HepG2 (cell line): ENCODE results near the gene F7. TPM values are rescaled to one million over a fixed set of nuclear protein-coding genes. Genes with fewer than 3 reads are reported as not detected.

ENCODE experiments used
- ATAC-seq: fragments of 200-7000 bp; cut with Tn5 transposase; 3 replicates; pipeline ENCODE4 v1.9.1; 2020; ENCODE audit warnings: mild to moderate bottlenecking, moderate library complexity
- BruUV-seq: library from RNA; stranded (reverse); fragments of 400-500 nt; replicated peaks from 2 replicates; lab custom pipeline; 2021; lab: Mats Ljungman, UMichigan
- CTCF ChIA-PET: fragments of 300-600 bp; formaldehyde crosslinking; extraction: SDS; loops from one replicate; lab custom pipeline; 2021; ENCODE audit warnings: low total read pairs, inconsistent platforms, low intra/inter-chr PET ratio; lab: Yijun Ruan, JAX
- POLR2A ChIA-PET: fragments of 350-600 bp; sonication (Branson Sonifier 250); formaldehyde crosslinking; loops from one replicate; lab custom pipeline; 2020; ENCODE audit warnings: antibody characterized with exemption, inconsistent platforms; lab: Yijun Ruan, JAX
- DNase-seq: peaks from one replicate; pipeline ENCODE4 v3.0.0-alpha.2; 2015; ENCODE audit warnings: low spot score
- FAIRE-seq: peaks from 3 replicates; lab custom pipeline; 2011; peaks lifted over from hg19 to GRCh38; lab: Jason Lieb, UNC
- H2AFZ ChIP-seq: one replicate; pipeline ENCODE4 v1.6.1; 2011; ENCODE audit warnings: low read length, inconsistent platforms
- H3K27ac ChIP-seq: fragments of 300-600 bp; 3 replicates; pipeline ENCODE4 v1.8.0; 2011; ENCODE audit warnings: mixed run types, mild to moderate bottlenecking, mixed read lengths, low read length, inconsistent platforms; ENCODE audit not compliant: insufficient read depth; ENCODE audit errors: extremely low read length
- H3K27me3 ChIP-seq, 2 experiments: fragments of 200-600 bp in 1 of 2; 2 replicates in 1 of 2; 3 replicates in 1 of 2; pipeline versions ENCODE4 v1.6.0 to v1.8.0; 2011; ENCODE audit warnings: low read length in 2 of 2, mild to moderate bottlenecking in 2 of 2, moderate library complexity in 2 of 2, inconsistent platforms in 1 of 2; ENCODE audit not compliant: insufficient read depth in 2 of 2, control insufficient read depth in 1 of 2
- H3K36me3 ChIP-seq, 2 experiments: fragments of 200-600 bp in 1 of 2; replicated peaks in 1 of 2; 2 replicates in 1 of 2; 3 replicates in 1 of 2; pipeline versions ENCODE4 v1.5.1 to v1.8.0; 2011; ENCODE audit warnings: low read length in 2 of 2, inconsistent platforms in 1 of 2; ENCODE audit not compliant: insufficient read depth in 2 of 2, control insufficient read depth in 1 of 2
- H3K4me1 ChIP-seq: 2 replicates; pipeline ENCODE4 v1.5.1; 2012; ENCODE audit warnings: low read length, inconsistent platforms; ENCODE audit not compliant: insufficient read depth
- H3K4me2 ChIP-seq: 2 replicates; pipeline ENCODE4 v1.6.0; 2011; ENCODE audit warnings: low read depth, low read length, inconsistent platforms
- H3K4me3 ChIP-seq, 3 experiments: fragments of 200-600 bp in 1 of 3; sonication (generic), shearing (Covaris generic) in 1 of 3; replicated peaks in 1 of 3; 2 replicates each; pipeline ENCODE4 v1.5.1; 2011 to 2016; ENCODE audit warnings: low read length in 3 of 3, inconsistent platforms in 2 of 3, low read depth in 2 of 3, mild to moderate bottlenecking in 2 of 3, control low read depth in 1 of 3, mixed read lengths in 1 of 3; ENCODE audit not compliant: insufficient read depth in 1 of 3
- H3K79me2 ChIP-seq: one replicate; pipeline ENCODE4 v1.6.1; 2011; ENCODE audit warnings: low read length, inconsistent platforms; ENCODE audit not compliant: insufficient read depth
- H3K9ac ChIP-seq: 2 replicates; pipeline ENCODE4 v1.6.0; 2011; ENCODE audit warnings: mild to moderate bottlenecking, low read depth, low read length, inconsistent platforms; ENCODE audit not compliant: insufficient read depth
- H3K9me3 ChIP-seq: 2 replicates; pipeline ENCODE4 v1.5.1; 2012; ENCODE audit warnings: mild to moderate bottlenecking, low read length
- H4K20me1 ChIP-seq: 2 replicates; pipeline ENCODE4 v1.6.0; 2011; ENCODE audit warnings: inconsistent platforms, mild to moderate bottlenecking, low read length, moderate library complexity; ENCODE audit not compliant: insufficient read depth
- CHD2 ChIP-seq: IDR thresholded peaks from 2 replicates; pipeline ENCODE4 v1.6.1; 2011; ENCODE audit warnings: low read depth, low read length, improper control_type of control experiment
- FOSL1 ChIP-seq: sonication (generic); formaldehyde crosslinking; IDR thresholded peaks from 2 replicates; pipeline ENCODE4 v1.9.0; 2021; ENCODE audit warnings: missing genetic modification reagents, borderline replicate concordance
- ZBTB44 ChIP-seq: sonication (generic); formaldehyde crosslinking; IDR thresholded peaks from 2 replicates; pipeline ENCODE4 v1.4.0; 2020; ENCODE audit warnings: missing genetic modification reagents
- ZNF121 ChIP-seq: sonication (generic); formaldehyde crosslinking; IDR thresholded peaks from 2 replicates; pipeline ENCODE4 v1.5.0; 2020; ENCODE audit warnings: mild to moderate bottlenecking, missing genetic modification reagents
- ZNF275 ChIP-seq: sonication (generic); formaldehyde crosslinking; IDR thresholded peaks from 2 replicates; pipeline ENCODE4 v1.8.0; 2022; ENCODE audit warnings: missing genetic modification reagents, mild to moderate bottlenecking, inconsistent platforms, borderline replicate concordance
- ZNF484 ChIP-seq: sonication (generic); formaldehyde crosslinking; IDR thresholded peaks from 2 replicates; pipeline ENCODE4 v1.5.1; 2020; ENCODE audit warnings: mild to moderate bottlenecking, low read depth, missing genetic modification reagents, borderline replicate concordance
- ZNF609 ChIP-seq: sonication (generic); formaldehyde crosslinking; IDR thresholded peaks from 2 replicates; pipeline ENCODE4 v1.4.0; 2020; ENCODE audit warnings: mild to moderate bottlenecking, missing genetic modification reagents, borderline replicate concordance
- WGBS: methylation state at CpG from one replicate; pipeline ENCODE4 v1.1.6; 2017; ENCODE audit warnings: low lambda C conversion rate; 5-methylcytosine and 5-hydroxymethylcytosine counted together
- in situ Hi-C: cut with HindIII; loops from 2 replicates; pipeline ENCODE4 v1.10.0; 2017; ENCODE audit warnings: low pct_unique_long_range_greater_than_20kb; ENCODE audit not compliant: extremely low pct_ligation_motif_present
- intact Hi-C: fragments of 100-400 bp; cut with micrococcal nuclease; formaldehyde crosslinking; loops from one replicate; pipeline ENCODE4 v1.10.0; 2022; ENCODE audit not compliant: unreplicated experiment
- polyA plus RNA-seq, 8 experiments: library from polyadenylated mRNA; depleted of rRNA in 3 of 8; stranded (reverse) in 7 of 8; unstranded in 1 of 8; fragments of >200 nt; fragmentation: Illumina TruSeq in 4 of 8; extraction: Trizol in 4 of 8; gene quantifications; 2 replicates each; pipeline versions ENCODE4 v1.2.1 to v1.2.3, GENCODE V29; 2011 to 2016; ENCODE audit warnings: low read depth in 4 of 8, missing spikeins in 1 of 8, mixed read lengths in 1 of 8; ENCODE audit not compliant: insufficient read depth in 1 of 8
- total RNA-seq, 5 experiments: library from RNA; depleted of rRNA; stranded (reverse); fragments of >200 nt; fragmentation: Illumina TruSeq; extraction: Trizol; gene quantifications; 2 replicates each; pipeline ENCODE4 v1.2.3, GENCODE V29; 2016; ENCODE audit warnings: low read depth in 1 of 5

F7 gene
- total and polyA plus RNA-seq, 2 of the 13 experiments (the other 11 are each of a cell fraction or from before 2014, with no cell fraction given), result 12.6 to 26.5 TPM

GRCh38 chr13:113119822-113120189, 14.2 kb downstream of the F7 start:
- no peak for DNase-seq
- in situ Hi-C loops, result loop anchor here (5.0 kb wide), 1 partner anchor 83 kb away; no protein-coding TSS in a partner anchor

More at GRCh38 chr13:113119822-113120189, 14.2 kb downstream of the F7 start:
- H3K36me3 ChIP-seq, result peaks cover 0 to 2% of the 10 kb centered on the region in 2 experiments; a peak in 2 of 5 replicates
- H3K4me2 ChIP-seq, result no peak overlapping the region
- ChIA-PET CTCF (no interaction called here), POLR2A (no interaction called here)
- no peaks in the 10 kb centered on the region for H3K9me3 ChIP-seq
- H3K79me2 ChIP-seq, result peaks cover 22% of the 10 kb centered on the region
- FAIRE-seq (no peak), ATAC-seq (no peak)
- H4K20me1 ChIP-seq, result peaks cover 4% of the 10 kb centered on the region; the same call in 1 of the 2 replicates
- no peak overlapping the region for H3K4me3 ChIP-seq
- no peak overlapping the region for H3K27ac ChIP-seq
- no TSS peak for BruUV-seq
- H2AFZ ChIP-seq, result no peak overlapping the region
- H3K9ac ChIP-seq, result no peak overlapping the region
- H3K4me1 ChIP-seq, result peaks cover 18% of the 10 kb centered on the region
- 97% methylated on average over 7 of the region's 7 CpGs for WGBS
- no peaks in the 10 kb centered on the region; a peak in 1 of 5 replicates for H3K27me3 ChIP-seq
- intact Hi-C loops, result loop anchor here (5.0 kb wide), 2 partner anchors 62 to 178 kb away; no protein-coding TSS in a partner anchor
- TF ChIP-seq ZNF609 (no peak), CHD2 (no peak), FOSL1 (CRISPR knock-in tag) (no peak), ZNF484 (CRISPR knock-in tag) (no peak), ZNF121 (CRISPR knock-in tag) (no peak), ZNF275 (CRISPR knock-in tag) (no peak), ZBTB44 (no peak)
